Hypothalamus (tissue), 51 donors: Measurements from ENCODE around the gene MRPL11.

Experiments
- DNase-seq, 51 donors: peaks; one replicate each; lab custom pipeline; 2025; lab: John Stamatoyannopoulos, UW

MRPL11 gene

GRCh38 chr11:66408488-66409214 lies 30.0 kb downstream of the MRPL11 start:
- DNase-seq: peak; percentile 17 to 91 (median 78)

- DNase-seq: no peak
Measured at GRCh38 chr11:66407651-66408050, 31.0 kb downstream of the MRPL11 start.

GRCh38 chr11:66393954-66394353 lies 44.7 kb downstream of the MRPL11 start:
- no peak for DNase-seq

GRCh38 chr11:66391322-66391721 lies 47.3 kb downstream of the MRPL11 start:
- no peak for DNase-seq

GRCh38 chr11:66388780-66389386 lies 49.8 kb downstream of the MRPL11 start:
- peak in 18 of 51 donors; percentile 5 to 59 (median 28) for DNase-seq

- DNase-seq: peak in 43 of 51 donors; percentile 23 to 90 (median 63)
Measured at GRCh38 chr11:66386171-66387069, 52.2 kb downstream of the MRPL11 start.
